Measurements from ENCODE around the gene GNAS. TPM values are rescaled to one million over a fixed set of nuclear protein-coding genes. Genes with fewer than 3 reads are reported as not detected.

GNAS gene
- total RNA-seq, 2 experiments from 2014 or later, result 638 to 913 TPM

DNA sequence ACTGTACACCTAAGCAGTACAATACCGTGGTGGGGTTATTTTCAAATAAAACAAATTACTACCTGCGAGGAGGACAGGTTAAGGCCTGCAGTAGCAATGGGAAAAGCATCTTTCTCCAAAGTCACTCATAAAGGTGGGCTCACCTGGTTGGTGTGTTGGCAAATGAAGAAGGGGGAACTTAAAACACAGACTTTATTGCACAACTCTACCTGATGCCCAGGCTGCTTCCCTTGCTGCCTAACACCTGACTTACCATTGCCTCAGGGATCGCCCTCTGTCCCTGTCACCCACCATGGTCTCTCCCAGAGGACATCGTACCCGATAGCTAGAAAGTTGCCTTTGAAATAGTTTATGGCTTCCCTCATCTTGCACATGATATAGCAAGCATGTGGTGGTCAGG lies 53.6 kb downstream of the GNAS start:
- no peaks in the 10 kb centered on the region for H4K20me1 ChIP-seq (ENCODE audit: insufficient read depth, low read length)
- H3K4me1 ChIP-seq (ENCODE audit: insufficient read depth, low read length, poor library complexity, severe bottlenecking), result peaks cover 40% of the 10 kb centered on the region
- no peak overlapping the region for H2AFZ ChIP-seq (ENCODE audit: low read length)
- ChIA-PET POLR2A (interaction anchor here (1.7 to 2.0 kb wide), 3 partner anchors 9 to 137 kb away, joined by 5 to 17 read pairs (median 13); no protein-coding TSS in a partner anchor), CTCF (ENCODE audit: unreplicated experiment) (interaction anchor here (2.0 kb wide), 1 partner anchor 9 kb away, joined by 6 read pairs; no protein-coding TSS in a partner anchor)
- no peaks in the 10 kb centered on the region for H3K9me2 ChIP-seq (ENCODE audit: insufficient read depth, low read length)
- peaks cover 95% of the 10 kb centered on the region for H3K36me3 ChIP-seq (ENCODE audit: insufficient read depth, low read length)
- H3K79me2 ChIP-seq (ENCODE audit: insufficient read depth, low read depth, low read length), result peaks cover 59% of the 10 kb centered on the region
- BruUV-seq (replicated peaks), result no TSS peak
- TF ChIP-seq EZH2phosphoT487 (IDR thresholded peaks at IDR 0.05; ENCODE audit: borderline replicate concordance, low read depth, low read length), result no peak
- TF ChIP-seq, protein P1, sequence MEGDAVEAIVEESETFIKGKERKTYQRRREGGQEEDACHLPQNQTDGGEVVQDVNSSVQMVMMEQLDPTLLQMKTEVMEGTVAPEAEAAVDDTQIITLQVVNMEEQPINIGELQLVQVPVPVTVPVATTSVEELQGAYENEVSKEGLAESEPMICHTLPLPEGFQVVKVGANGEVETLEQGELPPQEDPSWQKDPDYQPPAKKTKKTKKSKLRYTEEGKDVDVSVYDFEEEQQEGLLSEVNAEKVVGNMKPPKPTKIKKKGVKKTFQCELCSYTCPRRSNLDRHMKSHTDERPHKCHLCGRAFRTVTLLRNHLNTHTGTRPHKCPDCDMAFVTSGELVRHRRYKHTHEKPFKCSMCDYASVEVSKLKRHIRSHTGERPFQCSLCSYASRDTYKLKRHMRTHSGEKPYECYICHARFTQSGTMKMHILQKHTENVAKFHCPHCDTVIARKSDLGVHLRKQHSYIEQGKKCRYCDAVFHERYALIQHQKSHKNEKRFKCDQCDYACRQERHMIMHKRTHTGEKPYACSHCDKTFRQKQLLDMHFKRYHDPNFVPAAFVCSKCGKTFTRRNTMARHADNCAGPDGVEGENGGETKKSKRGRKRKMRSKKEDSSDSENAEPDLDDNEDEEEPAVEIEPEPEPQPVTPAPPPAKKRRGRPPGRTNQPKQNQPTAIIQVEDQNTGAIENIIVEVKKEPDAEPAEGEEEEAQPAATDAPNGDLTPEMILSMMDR (conservative IDR thresholded peaks at IDR 0.05; ENCODE audit: low read length), result no peak
- H3K4me3 ChIP-seq (ENCODE audit: low read depth, low read length, poor library complexity, severe bottlenecking), result no peak overlapping the region
- peak overlapping the region; percentile 98 for H3K27ac ChIP-seq (ENCODE audit: low read depth, low read length, poor library complexity, severe bottlenecking)
- H3K4me2 ChIP-seq (ENCODE audit: low read length), result peak overlapping the region; percentile 36
- no peaks in the 10 kb centered on the region for H3K9me3 ChIP-seq (ENCODE audit: low read length)
- intact Hi-C loops (cut with micrococcal nuclease; ENCODE audit: unreplicated experiment), result loop anchor here (5.0 kb wide), 1 partner anchor 126 kb away; the partner anchor contains the start of gene ATP5F1E
- DNase-seq (ENCODE audit: low spot score), result no peak

- Histone ChIP-seq H3K9me3 (ENCODE audit: low read length) (no peaks in the 10 kb centered on the region), H3K4me1 (ENCODE audit: insufficient read depth, low read length, poor library complexity, severe bottlenecking) (peaks cover 40% of the 10 kb centered on the region), H3K4me3 (ENCODE audit: low read depth, low read length, poor library complexity, severe bottlenecking) (peak overlapping the region; percentile 60), H3K36me3 (ENCODE audit: insufficient read depth, low read length) (peaks cover 95% of the 10 kb centered on the region), H3K79me2 (ENCODE audit: insufficient read depth, low read depth, low read length) (peaks cover 51% of the 10 kb centered on the region; the same call in 1 of the 2 replicates), H4K20me1 (ENCODE audit: insufficient read depth, low read length) (no peaks in the 10 kb centered on the region), H3K4me2 (ENCODE audit: low read length) (peak overlapping the region; percentile 92), H3K9me2 (ENCODE audit: insufficient read depth, low read length) (no peaks in the 10 kb centered on the region), H3K27ac (ENCODE audit: low read depth, low read length, poor library complexity, severe bottlenecking) (peak overlapping the region; percentile 98), H2AFZ (ENCODE audit: low read length) (no peak overlapping the region; the same call in 1 of the 2 replicates)
- DNase-seq (ENCODE audit: low spot score), result peak; percentile 32
- no peak for TF ChIP-seq EZH2phosphoT487 (IDR thresholded peaks at IDR 0.05; ENCODE audit: borderline replicate concordance, low read depth, low read length)
- TF ChIP-seq, protein P1 (conservative IDR thresholded peaks at IDR 0.05; ENCODE audit: low read length), result no peak
- CTCF ChIA-PET (ENCODE audit: unreplicated experiment), result interaction anchor here (2.0 kb wide), 1 partner anchor 10 kb away, joined by 6 read pairs; no protein-coding TSS in a partner anchor
- POLR2A ChIA-PET, result interaction anchor here (0.9 to 2.0 kb wide), 6 partner anchors 9 to 137 kb away, joined by 3 to 17 read pairs (median 7); no protein-coding TSS in a partner anchor
- intact Hi-C loops (cut with micrococcal nuclease; ENCODE audit: unreplicated experiment), result loop anchor here (1.0 to 5.0 kb wide), 3 partner anchors 15 to 125 kb away; partner anchors contain the start of genes ATP5F1E and NELFCD
- BruUV-seq (replicated peaks), result no TSS peak
Measured at GRCh38 chr20:58906894-58907293, 54.4 kb downstream of the GNAS start.

All from OCI-LY7 (cell line).